SK-N-SH (cell line): ENCODE measurements around the gene MFSD12. TPM values are rescaled to one million over a fixed set of nuclear protein-coding genes. Genes with fewer than 3 reads are reported as not detected.

Source experiments
- CTCF ChIA-PET: fragments of 300-600, 350-600 bp; formaldehyde crosslinking; extraction: SDS; loops from one replicate; lab custom pipeline; 2021; lab: Yijun Ruan, JAX
- POLR2A ChIA-PET: fragments of 350-600 bp; sonication (Branson Sonifier 250); formaldehyde crosslinking; extraction: SDS; loops from one replicate; lab custom pipeline; 2020; ENCODE audit warnings: antibody characterized with exemption, inconsistent platforms; lab: Yijun Ruan, JAX
- DNase-seq: peaks from one replicate; pipeline ENCODE4 v3.0.0; 2012
- H2AFZ ChIP-seq: fragments of 200-600 bp; sonication (generic); 2 replicates; pipeline ENCODE4 v1.8.1; 2016; ENCODE audit warnings: antibody characterized with exemption, mild to moderate bottlenecking, low read depth
- H3F3A ChIP-seq: fragments of 200-600 bp; sonication (generic); replicated peaks from 2 replicates; pipeline ENCODE3; 2016; ENCODE audit warnings: antibody characterized with exemption, mild to moderate bottlenecking; ENCODE audit not compliant: insufficient read depth
- H3K27ac ChIP-seq, 2 experiments: fragments of 200-500 bp in 1 of 2; fragments of 200-600 bp in 1 of 2; sonication (Bioruptor generic) in 1 of 2; sonication (generic), shearing (Covaris generic) in 1 of 2; 2 replicates each; pipeline versions ENCODE4 v1.5.1 to v1.6.1; 2014 to 2016; ENCODE audit warnings: low read depth in 2 of 2, inconsistent platforms in 1 of 2, low read length in 1 of 2, mild to moderate bottlenecking in 1 of 2, mixed read lengths in 1 of 2
- H3K27me3 ChIP-seq: fragments of 200-600 bp; sonication (generic), shearing (Covaris generic); 2 replicates; pipeline ENCODE4 v1.6.1; 2016; ENCODE audit warnings: mixed run types; ENCODE audit not compliant: insufficient read depth
- H3K36me3 ChIP-seq, 2 experiments: fragments of 200-500 bp in 1 of 2; fragments of 200-600 bp in 1 of 2; sonication (Bioruptor generic) in 1 of 2; sonication (generic) in 1 of 2; replicated peaks in 1 of 2; 2 replicates each; pipeline versions ENCODE3 to v1.5.1; 2014 to 2016; ENCODE audit warnings: low read length in 1 of 2, mild to moderate bottlenecking in 1 of 2; ENCODE audit not compliant: insufficient read depth in 2 of 2, control insufficient read depth in 1 of 2
- H3K4me1 ChIP-seq, 2 experiments: fragments of 200-500 bp in 1 of 2; fragments of 200-600 bp in 1 of 2; sonication (Bioruptor generic) in 1 of 2; sonication (generic), shearing (Covaris generic) in 1 of 2; 2 replicates each; pipeline versions ENCODE4 v1.5.1 to v1.6.1; 2014 to 2016; ENCODE audit warnings: low read depth in 1 of 2, low read length in 1 of 2, mixed run types in 1 of 2; ENCODE audit not compliant: insufficient read depth in 2 of 2, control insufficient read depth in 1 of 2
- H3K4me2 ChIP-seq: fragments of 200-600 bp; sonication (generic), shearing (Covaris generic); 2 replicates; pipeline ENCODE4 v1.6.1; 2017; ENCODE audit warnings: mixed run types
- H3K4me3 ChIP-seq, 2 experiments: fragments of 200-500 bp in 1 of 2; fragments of 200-600 bp in 1 of 2; sonication (Bioruptor generic) in 1 of 2; sonication (generic), shearing (Covaris generic) in 1 of 2; 2 replicates each; pipeline versions ENCODE4 v1.5.1 to v1.8.1; 2014 to 2016; ENCODE audit warnings: low read depth in 2 of 2, inconsistent platforms in 1 of 2, low read length in 1 of 2, mild to moderate bottlenecking in 1 of 2, mixed read lengths in 1 of 2, moderate library complexity in 1 of 2
- H3K79me2 ChIP-seq: fragments of 200-600 bp; sonication (generic); 2 replicates; pipeline ENCODE4 v1.8.1; 2017; ENCODE audit warnings: mild to moderate bottlenecking; ENCODE audit not compliant: insufficient read depth
- H3K9ac ChIP-seq: fragments of 200-600 bp; sonication (generic); 2 replicates; pipeline ENCODE4 v1.6.1; 2017; ENCODE audit warnings: mixed run types
- H3K9me2 ChIP-seq: fragments of 200-600 bp; sonication (generic); 2 replicates; pipeline ENCODE4 v1.6.1; 2017; ENCODE audit warnings: mixed run types
- H3K9me3 ChIP-seq: fragments of 200-600 bp; sonication (generic); 2 replicates; pipeline ENCODE4 v1.6.1; 2017; ENCODE audit warnings: mixed run types, mild to moderate bottlenecking, moderate library complexity
- H4K20me1 ChIP-seq: fragments of 200-600 bp; sonication (generic); 2 replicates; pipeline ENCODE4 v1.6.1; 2017; ENCODE audit warnings: mild to moderate bottlenecking, mixed run types; ENCODE audit not compliant: insufficient read depth
- EP300 ChIP-seq, 2 experiments: IDR thresholded peaks; 2 replicates each; pipeline versions ENCODE4 v1.4.0 to v1.6.1; 2012; ENCODE audit warnings: borderline replicate concordance in 1 of 2, low read depth in 1 of 2, low read length in 1 of 2
- FOSL2 ChIP-seq: IDR thresholded peaks from 2 replicates; pipeline ENCODE4 v1.4.0; 2012; ENCODE audit warnings: low read depth, mild to moderate bottlenecking, moderate library complexity, borderline replicate concordance
- RCOR1 ChIP-seq: fragments of 150-350 bp; IDR thresholded peaks from 2 replicates; pipeline ENCODE4 v1.6.1; 2017; ENCODE audit warnings: antibody characterized with exemption, low read length
- REST ChIP-seq: IDR thresholded peaks from 2 replicates; pipeline ENCODE4 v1.6.1; 2012; ENCODE audit warnings: mild to moderate bottlenecking, low read depth, low read length, moderate library complexity
- SMC3 ChIP-seq: IDR thresholded peaks from 2 replicates; pipeline ENCODE4 v1.6.1; 2012; ENCODE audit warnings: low read depth, low read length, improper control_type of control experiment
- USF1 ChIP-seq: IDR thresholded peaks from 2 replicates; pipeline ENCODE4 v1.4.0; 2012; ENCODE audit warnings: low read depth, borderline replicate concordance
- USF2 ChIP-seq: fragments of 150-350 bp; IDR thresholded peaks from 2 replicates; pipeline ENCODE4 v1.6.1; 2017; ENCODE audit warnings: antibody characterized with exemption, low read length, low read depth, borderline replicate concordance
- YY1 ChIP-seq: IDR thresholded peaks from 2 replicates; pipeline ENCODE4 v1.4.0; 2012; ENCODE audit warnings: low read depth, mild to moderate bottlenecking
- WGBS: methylation state at CpG from one replicate; pipeline ENCODE4 v1.1.6; 2017; ENCODE audit warnings: low lambda C conversion rate; 5-methylcytosine and 5-hydroxymethylcytosine counted together
- polyA plus RNA-seq, 3 experiments: library from polyadenylated mRNA; depleted of rRNA; stranded (reverse); fragments of >200 nt; gene quantifications; 2 replicates each; pipeline ENCODE4 v1.2.3, GENCODE V29; 2012

Gene MFSD12
- polyA plus RNA-seq, 1 of the 3 experiments (the other 2 are of a cell fraction), result 53.3 TPM

GRCh38 chr19:3503036-3503572 is 54.3 kb downstream of the MFSD12 start:
- Histone ChIP-seq H3K9me2 (no peaks in the 10 kb centered on the region), H3K4me3 (no peak overlapping the region), H3K9me3 (no peaks in the 10 kb centered on the region), H3K79me2 (peaks cover 43% of the 10 kb centered on the region), H3K27ac (no peak overlapping the region), H3K27me3 (no peaks in the 10 kb centered on the region), H3K36me3 (peaks cover 0 to 3% of the 10 kb centered on the region in 2 experiments), H3K9ac (no peak overlapping the region), H2AFZ (no peak overlapping the region), H3K4me1 (peaks cover 13 to 19% of the 10 kb centered on the region in 2 experiments; a peak in 2 of 4 replicates), H3F3A (peaks cover 8% of the 10 kb centered on the region), H4K20me1 (peaks cover 5% of the 10 kb centered on the region; the same call in 1 of the 2 replicates), H3K4me2 (no peak overlapping the region)
- WGBS, result 91% methylated on average over 9 of the region's 13 CpGs
- ChIA-PET CTCF (interaction anchor here (0.6 kb wide), 1 partner anchor 9 kb away, joined by 3 read pairs; no protein-coding TSS in a partner anchor), POLR2A (no interaction called here)
- TF ChIP-seq SMC3 (no peak), REST (no peak), RCOR1 (no peak), YY1 (no peak), USF2 (no peak), FOSL2 (no peak)
- no peak for DNase-seq

GRCh38 chr19:3501780-3502179 is 55.6 kb downstream of the MFSD12 start:
- H2AFZ ChIP-seq, result 0 out of 2 replicates have a peak overlapping the region, but pooled peaks have one; percentile 22
- peaks cover 38% of the 10 kb centered on the region for H3K79me2 ChIP-seq
- H3K4me1 ChIP-seq, result peaks cover 10 to 13% of the 10 kb centered on the region in 2 experiments; a peak in 2 of 4 replicates
- no peak overlapping the region for H3K4me2 ChIP-seq
- DNase-seq, result no peak
- CTCF ChIA-PET, result interaction anchor here (1.0 to 4.2 kb wide), 4 partner anchors 12 to 199 kb away, joined by 3 to 22 read pairs (median 4); no protein-coding TSS in a partner anchor
- no peak overlapping the region for H3K9ac ChIP-seq
- peaks cover 8% of the 10 kb centered on the region for H3F3A ChIP-seq
- no peak overlapping the region for H3K27ac ChIP-seq
- H3K9me3 ChIP-seq, result no peaks in the 10 kb centered on the region
- POLR2A ChIA-PET, result interaction anchor here (0.6 to 1.4 kb wide), 3 partner anchors 57 to 226 kb away, joined by 3 to 4 read pairs (median 3); no protein-coding TSS in a partner anchor
- TF ChIP-seq EP300 (IDR thresholded peaks at IDR 0.05; ENCODE audit: borderline replicate concordance in 1 of 2, low read depth in 1 of 2, low read length in 1 of 2) (no peak), USF2 (no peak), SMC3 (no peak), USF1 (no peak)
- H3K9me2 ChIP-seq, result no peaks in the 10 kb centered on the region
- no peaks in the 10 kb centered on the region for H4K20me1 ChIP-seq
- no peak overlapping the region for H3K4me3 ChIP-seq
- WGBS, result 81% methylated on average over 3 of the region's 3 CpGs
- peaks cover 0 to 3% of the 10 kb centered on the region in 2 experiments for H3K36me3 ChIP-seq
- H3K27me3 ChIP-seq, result no peaks in the 10 kb centered on the region
